Measurements from ENCODE around the gene HSDL2.
"Not testable (repeated sequence)": the region's sequence is repeated elsewhere in the genome, so short reads cannot be mapped to it uniquely, and the experiment has no call there.

Gene HSDL2

DNA sequence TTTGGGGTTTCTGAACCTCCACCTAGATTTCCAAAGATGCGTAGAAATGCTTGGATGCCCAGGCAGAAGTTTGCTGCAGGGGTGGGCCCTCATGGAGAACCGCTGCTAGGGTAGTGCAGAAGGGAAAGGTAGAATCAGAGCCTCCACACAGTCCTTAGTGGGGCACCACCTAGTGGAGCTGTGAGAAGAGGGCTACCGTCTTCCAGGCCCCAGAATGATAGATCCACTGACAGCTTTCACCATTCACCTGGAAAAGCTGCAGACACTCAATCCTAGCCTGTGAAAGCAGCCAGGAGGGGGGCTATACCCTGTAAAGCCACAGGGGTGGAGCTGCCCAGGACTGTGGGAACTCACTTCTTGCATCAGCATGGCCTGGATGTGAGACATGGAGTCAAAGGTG is 13.3 kb upstream of the HSDL2 start:
- Histone ChIP-seq H3K9me3 (no peaks in the 10 kb centered on the region), H3K27ac (no peak overlapping the region), H3K4me3 (ENCODE audit: low read depth in 1 of 2, low read length in 1 of 2) (no peak overlapping the region), H3K27me3 (no peaks in the 10 kb centered on the region), H3K4me1 (ENCODE audit: control insufficient read depth in 1 of 2, insufficient read depth in 1 of 2, low read depth in 1 of 2, low read length in 1 of 2) (peaks cover 0 to 4% of the 10 kb centered on the region in 2 experiments), H3K36me3 (no peaks in the 10 kb centered on the region)
- no peak for TF ChIP-seq CTCF (IDR thresholded peaks at IDR 0.05)

- TF ChIP-seq CTCF (IDR thresholded peaks at IDR 0.05), result no peak
- Histone ChIP-seq H3K27ac (no peak overlapping the region), H3K4me3 (ENCODE audit: low read depth in 1 of 2, low read length in 1 of 2) (no peak overlapping the region), H3K27me3 (no peaks in the 10 kb centered on the region), H3K4me1 (ENCODE audit: control insufficient read depth in 1 of 2, insufficient read depth in 1 of 2, low read depth in 1 of 2, low read length in 1 of 2) (no peaks in the 10 kb centered on the region), H3K36me3 (no peaks in the 10 kb centered on the region), H3K9me3 (no peaks in the 10 kb centered on the region)
Measured at GRCh38 chr9:112367465-112367864, 12.4 kb upstream of the HSDL2 start.

DNA sequence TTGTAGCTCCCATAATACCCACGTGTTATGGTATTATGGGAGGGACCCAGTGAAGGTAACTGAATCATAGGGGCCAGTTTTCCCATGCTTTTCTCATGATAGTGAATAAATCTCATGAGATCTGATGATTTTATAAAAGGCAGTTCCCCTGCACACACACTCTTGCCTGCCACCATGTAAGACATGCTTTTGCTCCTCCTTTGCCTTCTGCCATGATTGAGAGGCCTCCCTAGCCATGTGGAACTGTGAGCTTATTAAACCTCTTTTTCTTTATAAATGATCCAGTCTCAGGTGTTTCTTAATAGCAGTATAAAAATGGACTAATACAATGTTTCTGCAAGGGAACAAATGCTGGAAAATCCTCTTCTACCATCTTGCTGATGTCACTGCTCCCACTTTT is 10.1 kb upstream of the HSDL2 start:
- Histone ChIP-seq H3K4me1 (ENCODE audit: control insufficient read depth in 1 of 2, insufficient read depth in 1 of 2, low read depth in 1 of 2, low read length in 1 of 2) (no peaks in the 10 kb centered on the region), H3K27me3 (no peaks in the 10 kb centered on the region), H3K36me3 (no peaks in the 10 kb centered on the region), H3K4me3 (ENCODE audit: low read depth in 1 of 2, low read length in 1 of 2) (no peak overlapping the region), H3K27ac (no peak overlapping the region), H3K9me3 (no peaks in the 10 kb centered on the region)
- TF ChIP-seq CTCF (IDR thresholded peaks at IDR 0.05), result no peak

- H3K4me1 ChIP-seq (ENCODE audit: control insufficient read depth in 1 of 2, insufficient read depth in 1 of 2, low read depth in 1 of 2, low read length in 1 of 2), result no peaks in the 10 kb centered on the region
- H3K27me3 ChIP-seq, result no peaks in the 10 kb centered on the region
- no peak overlapping the region for H3K4me3 ChIP-seq (ENCODE audit: low read depth in 1 of 2, low read length in 1 of 2)
- no peak for TF ChIP-seq CTCF (IDR thresholded peaks at IDR 0.05)
- no peak overlapping the region for H3K27ac ChIP-seq
- H3K36me3 ChIP-seq, result no peaks in the 10 kb centered on the region
- H3K9me3 ChIP-seq, result no peaks in the 10 kb centered on the region
Measured at GRCh38 chr9:112371060-112371459, 8.8 kb upstream of the HSDL2 start.

DNA sequence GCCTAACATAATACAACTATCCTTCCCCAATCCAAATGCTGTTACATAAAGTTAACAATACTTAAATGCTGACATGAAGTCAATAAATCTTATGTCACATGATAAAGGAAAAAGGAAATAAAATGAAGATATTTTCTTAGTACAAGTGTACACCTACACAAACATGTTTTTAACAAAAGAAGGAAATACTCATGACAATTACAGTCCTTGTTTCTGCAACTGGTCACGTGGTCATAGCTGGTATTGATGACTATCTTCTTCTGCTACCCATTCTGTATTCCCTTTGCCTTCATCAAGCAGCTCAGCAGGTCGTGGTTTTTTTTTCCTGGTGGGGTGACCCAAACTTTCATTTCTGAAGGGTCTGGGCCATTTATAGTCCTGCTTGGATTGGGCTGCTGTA is 6.2 kb upstream of the HSDL2 start:
- H3K4me1 ChIP-seq (ENCODE audit: control insufficient read depth in 1 of 2, insufficient read depth in 1 of 2, low read depth in 1 of 2, low read length in 1 of 2), result peaks cover 23 to 24% of the 10 kb centered on the region in 2 experiments
- H3K27ac ChIP-seq; H3K27me3 ChIP-seq; H3K4me3 ChIP-seq (ENCODE audit: low read depth in 1 of 2, low read length in 1 of 2); H3K9me3 ChIP-seq; H3K36me3 ChIP-seq: not testable (repeated sequence)

- not testable (repeated sequence) for H3K36me3 ChIP-seq; H3K4me3 ChIP-seq (ENCODE audit: low read depth in 1 of 2, low read length in 1 of 2); H3K27ac ChIP-seq; H3K27me3 ChIP-seq; H3K9me3 ChIP-seq
- peaks cover 25 to 27% of the 10 kb centered on the region in 2 experiments for H3K4me1 ChIP-seq (ENCODE audit: control insufficient read depth in 1 of 2, insufficient read depth in 1 of 2, low read depth in 1 of 2, low read length in 1 of 2)
Measured at GRCh38 chr9:112374232-112374631, 5.7 kb upstream of the HSDL2 start.

DNA sequence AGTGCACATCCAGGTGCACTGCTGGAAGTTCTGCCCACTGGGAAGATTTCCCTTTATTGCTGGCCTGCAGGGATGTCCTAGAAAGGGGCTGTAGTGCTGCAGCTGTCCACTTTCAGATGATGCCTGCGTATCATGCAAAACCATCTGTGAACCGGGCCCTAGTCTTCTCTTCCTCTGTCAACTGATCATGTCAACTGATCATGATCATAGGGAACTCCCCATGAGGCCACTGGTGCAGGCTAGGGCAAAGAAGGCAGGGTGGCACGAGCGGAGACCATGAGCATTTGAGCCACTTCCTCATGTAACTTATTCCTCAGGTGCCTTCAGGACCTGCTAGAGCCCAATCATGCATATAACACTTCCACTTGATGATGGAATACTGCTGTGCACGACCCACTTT is 4.5 kb upstream of the HSDL2 start:
- Histone ChIP-seq H3K9me3 (no peaks in the 10 kb centered on the region), H3K36me3 (no peaks in the 10 kb centered on the region), H3K27ac (no peak overlapping the region), H3K4me3 (ENCODE audit: low read depth in 1 of 2, low read length in 1 of 2) (no peak overlapping the region), H3K27me3 (no peaks in the 10 kb centered on the region), H3K4me1 (ENCODE audit: control insufficient read depth in 1 of 2, insufficient read depth in 1 of 2, low read depth in 1 of 2, low read length in 1 of 2) (peaks cover 25 to 27% of the 10 kb centered on the region in 2 experiments)
- TF ChIP-seq CTCF (IDR thresholded peaks at IDR 0.05), result no peak

Data from neutrophil (primary cell).